Embryonic facial prominence (tissue), 1 donor: Measurements from ENCODE around the gene ATP2C2.
"Not testable (repeated sequence)": the region's sequence is repeated elsewhere in the genome, so short reads cannot be mapped to it uniquely, and the experiment has no call there.

Experiments used
- DNase-seq: peaks from one replicate; pipeline ENCODE4 v3.0.0-alpha.2; 2016; ENCODE audit errors: extremely low spot score

Gene ATP2C2, protein sequence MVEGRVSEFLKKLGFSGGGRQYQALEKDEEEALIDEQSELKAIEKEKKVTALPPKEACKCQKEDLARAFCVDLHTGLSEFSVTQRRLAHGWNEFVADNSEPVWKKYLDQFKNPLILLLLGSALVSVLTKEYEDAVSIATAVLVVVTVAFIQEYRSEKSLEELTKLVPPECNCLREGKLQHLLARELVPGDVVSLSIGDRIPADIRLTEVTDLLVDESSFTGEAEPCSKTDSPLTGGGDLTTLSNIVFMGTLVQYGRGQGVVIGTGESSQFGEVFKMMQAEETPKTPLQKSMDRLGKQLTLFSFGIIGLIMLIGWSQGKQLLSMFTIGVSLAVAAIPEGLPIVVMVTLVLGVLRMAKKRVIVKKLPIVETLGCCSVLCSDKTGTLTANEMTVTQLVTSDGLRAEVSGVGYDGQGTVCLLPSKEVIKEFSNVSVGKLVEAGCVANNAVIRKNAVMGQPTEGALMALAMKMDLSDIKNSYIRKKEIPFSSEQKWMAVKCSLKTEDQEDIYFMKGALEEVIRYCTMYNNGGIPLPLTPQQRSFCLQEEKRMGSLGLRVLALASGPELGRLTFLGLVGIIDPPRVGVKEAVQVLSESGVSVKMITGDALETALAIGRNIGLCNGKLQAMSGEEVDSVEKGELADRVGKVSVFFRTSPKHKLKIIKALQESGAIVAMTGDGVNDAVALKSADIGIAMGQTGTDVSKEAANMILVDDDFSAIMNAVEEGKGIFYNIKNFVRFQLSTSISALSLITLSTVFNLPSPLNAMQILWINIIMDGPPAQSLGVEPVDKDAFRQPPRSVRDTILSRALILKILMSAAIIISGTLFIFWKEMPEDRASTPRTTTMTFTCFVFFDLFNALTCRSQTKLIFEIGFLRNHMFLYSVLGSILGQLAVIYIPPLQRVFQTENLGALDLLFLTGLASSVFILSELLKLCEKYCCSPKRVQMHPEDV

DNA sequence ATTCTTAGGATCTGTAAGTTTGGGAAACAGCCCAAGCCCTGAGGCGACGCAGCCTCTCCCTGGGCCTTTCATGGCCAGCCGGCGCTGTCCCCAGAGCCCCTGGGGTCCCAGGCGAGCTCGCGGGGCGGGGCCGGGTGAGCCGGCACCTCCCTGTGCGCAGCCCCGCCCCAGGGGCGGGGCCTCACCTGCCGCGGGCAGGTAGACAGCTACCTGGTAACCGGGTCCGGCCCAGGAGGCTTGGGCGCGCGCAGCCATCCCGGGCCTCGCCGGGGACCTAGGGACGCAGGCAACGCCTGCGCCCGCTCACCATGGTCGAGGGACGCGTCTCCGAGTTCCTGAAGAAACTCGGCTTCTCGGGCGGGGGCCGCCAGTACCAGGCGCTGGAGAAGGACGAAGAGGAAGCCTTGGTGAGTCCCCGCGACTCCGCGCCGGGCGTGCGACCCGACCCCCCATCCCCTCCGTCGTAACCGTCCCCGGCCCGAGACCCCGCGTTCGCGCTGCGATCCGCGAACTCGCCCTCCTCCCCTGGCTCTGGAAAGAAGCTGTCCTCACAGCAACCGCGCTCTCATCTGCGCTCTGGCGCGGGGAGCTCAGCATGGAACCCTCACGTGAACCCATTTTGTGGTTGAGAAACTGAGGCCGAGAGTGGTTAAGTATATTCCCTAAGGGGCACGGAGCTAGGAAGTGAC, at the start of gene ATP2C2:
Gene ATP2C2 (plus strand): TSS at position 231 of the 689 bp plus-strand sequence. CDS start 78 bp downstream, at position 309.
- no peak for DNase-seq

- no peak for DNase-seq
Observed at GRCh38 chr16:84319146-84319760, 49.1 kb upstream of the ATP2C2 start.

- no peak for DNase-seq
Observed at GRCh38 chr16:84320511-84320910, 47.8 kb upstream of the ATP2C2 start.

DNA sequence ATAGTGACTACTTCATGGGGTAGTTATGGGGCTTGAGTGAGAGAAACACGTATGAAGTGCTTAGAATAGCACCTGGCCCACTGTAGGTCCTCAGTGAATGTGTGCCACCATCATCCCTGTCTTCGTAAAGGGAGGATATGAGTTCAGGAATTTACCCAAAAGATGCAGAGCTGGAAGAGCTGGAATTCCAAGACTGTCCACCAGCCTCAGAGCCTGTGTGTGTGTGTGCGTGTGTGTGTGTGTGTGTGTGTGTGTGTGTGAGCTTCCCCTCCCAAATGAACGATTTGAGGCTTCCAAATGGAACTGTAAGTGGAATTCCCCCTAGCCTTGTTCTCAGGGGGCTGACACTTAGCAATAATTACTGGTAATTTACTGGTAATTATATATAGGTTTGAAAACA, 46.4 kb upstream of the ATP2C2 start:
- DNase-seq: no peak

DNA sequence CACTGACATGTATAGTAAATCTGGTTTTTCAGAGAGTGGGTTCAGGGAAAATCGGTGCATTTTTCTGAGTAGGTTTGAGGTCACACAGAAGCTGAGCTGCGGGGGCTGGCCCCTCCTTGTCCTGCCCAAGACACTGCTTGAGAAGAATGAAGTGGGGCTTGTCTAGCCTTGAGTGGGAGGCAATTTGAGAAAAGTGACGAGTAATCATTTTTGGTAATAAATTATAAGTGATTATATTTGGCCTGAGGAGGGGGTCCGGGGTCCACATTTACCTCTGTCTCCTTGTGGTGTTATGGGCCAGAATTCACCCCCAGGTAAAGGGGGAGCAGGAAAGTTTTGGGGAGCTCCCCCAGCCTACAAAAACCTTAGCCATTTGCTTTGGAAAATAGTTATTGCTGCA, 45.6 kb upstream of the ATP2C2 start:
- no peak for DNase-seq

GRCh38 chr16:84323606-84324005, 44.7 kb upstream of the ATP2C2 start:
- DNase-seq: no peak

DNA sequence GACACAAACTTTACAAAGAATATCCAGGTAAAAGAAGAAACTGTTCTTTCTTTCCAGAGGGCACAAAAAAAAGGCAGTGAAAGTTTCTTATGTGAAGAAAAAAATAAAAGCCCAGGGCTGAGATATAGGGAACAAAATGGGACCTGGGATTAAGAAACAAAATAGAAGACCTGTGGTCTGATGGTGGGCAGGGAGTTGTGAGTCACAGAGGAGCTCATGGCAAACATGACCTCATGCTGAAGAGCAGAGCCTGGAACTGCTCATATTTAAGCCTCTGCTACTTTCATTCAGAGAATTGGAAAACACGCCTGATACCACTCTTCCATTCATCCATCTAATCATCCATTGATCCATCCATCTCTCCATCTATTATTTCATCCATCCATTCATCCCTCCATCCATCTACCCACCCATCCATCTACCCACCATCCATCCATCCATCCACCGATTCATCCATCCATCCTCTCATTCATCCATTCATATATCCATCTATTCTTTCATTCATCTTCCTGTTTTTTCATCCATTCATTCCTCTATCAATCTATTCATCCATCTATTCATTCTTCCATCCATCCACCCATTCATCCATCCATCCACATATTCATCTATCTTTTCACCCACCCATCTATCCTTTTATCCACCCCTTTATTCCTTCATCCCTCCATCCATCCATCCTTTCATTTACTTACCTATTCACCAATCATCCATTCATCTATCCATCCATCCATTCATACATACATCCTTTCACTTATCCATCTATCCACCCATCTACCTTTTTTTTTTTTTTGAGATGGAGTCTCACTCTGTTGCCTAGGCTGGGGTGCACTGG, 43.7 kb upstream of the ATP2C2 start:
- no peak for DNase-seq

- DNase-seq: no peak
Observed at GRCh38 chr16:84326545-84326944, 41.8 kb upstream of the ATP2C2 start.

GRCh38 chr16:84327926-84328505, 40.3 kb upstream of the ATP2C2 start:
- no peak for DNase-seq

- no peak for DNase-seq
Observed at GRCh38 chr16:84329016-84329415, 39.3 kb upstream of the ATP2C2 start.

DNA sequence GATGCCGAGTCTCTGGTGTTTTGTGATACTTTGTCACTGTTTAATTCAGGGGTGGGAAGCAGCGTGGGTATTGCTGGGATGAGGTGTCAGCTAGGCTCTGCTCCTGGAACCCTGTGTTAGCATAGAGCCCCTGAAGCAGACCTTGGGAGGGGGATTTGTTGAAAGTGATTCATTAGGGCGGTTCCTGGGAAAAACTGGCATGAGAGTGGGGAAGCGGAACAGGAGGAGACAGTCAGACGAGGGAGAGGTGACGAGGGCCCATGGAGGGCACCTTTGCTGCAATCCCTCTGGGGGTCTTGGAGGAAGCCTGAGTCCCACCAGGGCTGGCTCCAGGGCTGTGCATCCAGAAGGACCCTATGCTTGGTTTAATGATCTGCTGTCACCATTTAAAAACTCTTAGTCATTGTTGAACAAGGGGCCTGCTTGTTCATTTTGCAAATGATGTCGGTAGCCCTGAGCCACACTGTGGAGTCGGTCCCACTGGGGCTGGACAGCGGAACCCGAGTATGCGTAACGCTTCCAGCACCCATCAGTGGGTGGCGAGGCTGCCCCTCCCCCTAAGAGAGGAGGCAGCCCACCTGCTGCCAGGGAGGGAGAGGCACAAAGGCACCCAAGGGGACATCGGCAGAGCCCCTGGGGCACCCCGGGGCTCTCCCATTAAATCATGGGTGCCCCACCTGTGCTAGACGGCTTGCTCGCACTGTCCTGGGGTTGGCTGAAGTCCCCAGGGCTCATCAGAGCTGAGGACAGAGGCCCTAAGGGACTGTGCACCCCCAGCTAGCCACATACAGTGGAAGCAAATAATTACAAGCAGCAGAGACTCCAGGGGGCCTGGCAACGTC, 38.3 kb upstream of the ATP2C2 start:
- no peak for DNase-seq

- no peak for DNase-seq
Observed at GRCh38 chr16:84330685-84331050, 37.7 kb upstream of the ATP2C2 start.

GRCh38 chr16:84331998-84332780, 36.1 kb upstream of the ATP2C2 start:
- no peak for DNase-seq

GRCh38 chr16:84332975-84333684, 35.2 kb upstream of the ATP2C2 start:
- no peak for DNase-seq

GRCh38 chr16:84334058-84334457, 34.3 kb upstream of the ATP2C2 start:
- DNase-seq: no peak

- DNase-seq: no peak
Observed at GRCh38 chr16:84334482-84334881, 33.9 kb upstream of the ATP2C2 start.

DNA sequence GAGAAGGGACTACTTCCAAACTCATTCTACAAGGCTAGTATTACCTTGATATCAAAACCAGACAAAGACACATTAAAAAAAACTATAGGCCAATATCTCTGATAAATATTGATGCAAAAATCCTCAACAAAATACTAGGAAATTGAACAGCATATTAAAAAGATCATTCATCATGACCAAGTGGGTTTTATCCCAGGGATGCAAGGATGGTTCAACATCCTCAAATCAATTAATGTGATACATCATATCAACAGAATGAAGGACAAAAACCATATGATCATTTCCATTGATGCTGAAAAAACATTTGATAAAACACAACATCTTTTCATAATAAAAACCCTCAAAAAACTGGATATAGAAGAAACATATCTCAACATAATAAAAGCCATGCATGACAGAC, 31.1 kb upstream of the ATP2C2 start:
- not testable (repeated sequence) for DNase-seq

DNA sequence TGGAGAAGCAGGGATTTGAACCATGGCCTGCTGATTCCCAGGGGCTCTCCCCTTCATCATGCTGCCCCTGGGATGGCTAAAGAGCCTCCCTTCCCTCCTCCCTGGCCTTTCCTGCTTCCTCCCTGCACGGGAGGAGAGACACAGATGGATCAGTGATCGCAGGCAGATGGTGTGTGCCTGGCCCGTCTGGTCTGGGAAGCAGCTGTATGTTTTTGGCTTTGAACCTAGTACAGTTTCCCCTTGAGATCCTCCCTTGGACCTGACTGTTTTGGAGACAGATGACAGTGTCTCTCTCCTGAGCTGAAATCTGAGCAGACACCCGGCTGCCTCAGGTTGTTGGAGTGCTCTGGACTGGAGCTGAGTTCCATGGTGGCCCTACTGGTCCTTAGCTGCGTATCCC, 29.0 kb upstream of the ATP2C2 start:
- DNase-seq: no peak
